Erythroblast (primary cell): ENCODE measurements around the gene IL25.

Experiments used
- GATA1 ChIP-seq: IDR thresholded peaks from 2 replicates; pipeline ENCODE4 v1.6.1; 2011; ENCODE audit warnings: low read depth, mild to moderate bottlenecking, control low read depth, low read length, moderate library complexity
- POLR2A ChIP-seq: IDR thresholded peaks from 2 replicates; pipeline ENCODE4 v1.6.1; 2011; ENCODE audit warnings: mild to moderate bottlenecking, low read length

GRCh38 chr14:23404331-23404900, 31.8 kb downstream of the IL25 start:
- TF ChIP-seq POLR2A, result no peak
- no peak for TF ChIP-seq GATA1
